HCT116 (cell line): ENCODE data around the gene TRIM75. TPM values are rescaled to one million over a fixed set of nuclear protein-coding genes. Genes with fewer than 3 reads are reported as not detected.

ENCODE experiments used
- ATAC-seq: fragments of 200-7000 bp; cut with Tn5 transposase; 2 replicates; pipeline ENCODE4 v1.9.1; 2020; ENCODE audit warnings: mild to moderate bottlenecking, moderate library complexity
- BruUV-seq: library from RNA; stranded (reverse); fragments of 400-500 nt; replicated peaks from 2 replicates; lab custom pipeline; 2021; lab: Mats Ljungman, UMichigan
- CTCF ChIA-PET: fragments of 300-600 bp; sonication (Branson Sonifier 250); formaldehyde crosslinking; loops from one replicate; lab custom pipeline; 2021; ENCODE audit warnings: antibody characterized with exemption; lab: Charles Lee
- POLR2A ChIA-PET: fragments of 300-600, 350-600 bp; sonication (Branson Sonifier 250); formaldehyde crosslinking; loops from one replicate; lab custom pipeline; 2021; ENCODE audit warnings: antibody characterized with exemption; lab: Charles Lee
- RAD21 ChIA-PET, 2 experiments: fragments of 300-600 bp; sonication (Branson Sonifier 250); formaldehyde crosslinking; loops; one replicate each; lab custom pipeline; 2023; ENCODE audit warnings: low total read pairs in 2 of 2; ENCODE audit not compliant: uncharacterized antibody in 2 of 2, unreplicated experiment in 2 of 2, low non-redundant PET in 1 of 2; lab: Charles Lee
- DNase-seq: peaks from one replicate; pipeline ENCODE4 v3.0.0-alpha.2; 2010; ENCODE audit warnings: low read depth, low spot score
- H2AFZ ChIP-seq: fragments of 200-600 bp; shearing (Covaris generic), sonication (generic); 2 replicates; pipeline ENCODE4 v1.6.1; 2017; ENCODE audit warnings: low read depth, mixed run types, mixed read lengths, antibody characterized with exemption, low read length; ENCODE audit not compliant: poor library complexity, severe bottlenecking
- H3K27ac ChIP-seq: 2 replicates; pipeline ENCODE4 v1.5.1; 2012; ENCODE audit warnings: low read depth, low read length
- H3K27me3 ChIP-seq: fragments of 200-600 bp; sonication (generic); 2 replicates; pipeline ENCODE4 v1.6.1; 2016; ENCODE audit warnings: mixed run types, low read length, mixed read lengths; ENCODE audit not compliant: insufficient read depth
- H3K36me3 ChIP-seq, 2 experiments: fragments of 200-500 bp in 1 of 2; fragments of 200-600 bp in 1 of 2; sonication (Bioruptor generic) in 1 of 2; sonication (generic) in 1 of 2; 2 replicates each; pipeline versions ENCODE4 v1.5.1 to v1.6.1; 2014 to 2016; ENCODE audit warnings: low read length in 2 of 2, inconsistent platforms in 1 of 2, mixed read lengths in 1 of 2, mixed run types in 1 of 2; ENCODE audit not compliant: insufficient read depth in 2 of 2, control insufficient read depth in 1 of 2
- H3K4me1 ChIP-seq, 2 experiments: fragments of 200-600 bp in 1 of 2; sonication (generic) in 1 of 2; 2 replicates each; pipeline versions ENCODE4 v1.5.1 to v1.6.1; 2012 to 2017; ENCODE audit warnings: low read length in 2 of 2, inconsistent platforms in 1 of 2, mild to moderate bottlenecking in 1 of 2, mixed read lengths in 1 of 2, mixed run types in 1 of 2, moderate library complexity in 1 of 2; ENCODE audit not compliant: insufficient read depth in 2 of 2, control insufficient read depth in 1 of 2
- H3K4me2 ChIP-seq: fragments of 200-600 bp; sonication (generic); 2 replicates; pipeline ENCODE4 v1.6.1; 2017; ENCODE audit warnings: mixed run types, low read length, mixed read lengths
- H3K4me3 ChIP-seq, 2 experiments: fragments of 200-600 bp in 1 of 2; sonication (generic) in 1 of 2; replicated peaks in 1 of 2; 2 replicates each; pipeline ENCODE4 v1.5.1; 2011 to 2016; ENCODE audit warnings: low read length in 2 of 2, control low read depth in 1 of 2, low read depth in 1 of 2, mild to moderate bottlenecking in 1 of 2, mixed read lengths in 1 of 2, mixed run types in 1 of 2
- H3K79me2 ChIP-seq: fragments of 200-600 bp; sonication (generic); 2 replicates; pipeline ENCODE4 v1.6.1; 2017; ENCODE audit warnings: mild to moderate bottlenecking, mixed run types, low read length, moderate library complexity, mixed read lengths; ENCODE audit not compliant: insufficient read depth
- H3K9ac ChIP-seq: fragments of 200-600 bp; sonication (generic); 2 replicates; pipeline ENCODE4 v1.6.1; 2016; ENCODE audit warnings: low read length, mixed read lengths
- H3K9me2 ChIP-seq: fragments of 200-600 bp; sonication (generic), shearing (Covaris generic); 2 replicates; pipeline ENCODE4 v1.6.1; 2017; ENCODE audit warnings: mixed run types, mild to moderate bottlenecking, moderate library complexity; ENCODE audit not compliant: insufficient read depth
- H3K9me3 ChIP-seq, 2 experiments: fragments of 200-500 bp in 1 of 2; fragments of 200-600 bp in 1 of 2; sonication (Bioruptor generic) in 1 of 2; sonication (generic) in 1 of 2; 2 replicates each; pipeline ENCODE4 v1.6.1; 2014 to 2017; ENCODE audit warnings: low read length in 2 of 2, mixed read lengths in 2 of 2, inconsistent platforms in 1 of 2, low read depth in 1 of 2, mild to moderate bottlenecking in 1 of 2, mixed run types in 1 of 2, moderate library complexity in 1 of 2; ENCODE audit not compliant: control insufficient read depth in 1 of 2, insufficient read depth in 1 of 2
- H4K20me1 ChIP-seq: fragments of 200-600 bp; sonication (generic), shearing (Covaris generic); 2 replicates; pipeline ENCODE4 v1.6.1; 2017; ENCODE audit warnings: mixed run types, mild to moderate bottlenecking, moderate library complexity; ENCODE audit not compliant: insufficient read depth
- CBX3 ChIP-seq: IDR thresholded peaks from 2 replicates; pipeline ENCODE4 v1.6.1; 2012; ENCODE audit warnings: low read depth
- CTCF ChIP-seq, 3 experiments: fragments of 200-600 bp in 1 of 3; sonication (generic) in 1 of 3; IDR thresholded peaks in 2 of 3; conservative IDR thresholded peaks in 1 of 3; 2 replicates each; pipeline ENCODE4 v1.5.1; 2012 to 2017; ENCODE audit warnings: low read depth in 2 of 3, low read length in 2 of 3, antibody characterized with exemption in 1 of 3, borderline replicate concordance in 1 of 3, control low read depth in 1 of 3, mild to moderate bottlenecking in 1 of 3, mixed read lengths in 1 of 3, mixed run types in 1 of 3, moderate library complexity in 1 of 3; ENCODE audit not compliant: insufficient read depth in 1 of 3
- EZH2 ChIP-seq: fragments of 200-600 bp; sonication (generic); IDR thresholded peaks from 2 replicates; pipeline ENCODE4 v1.6.1; 2017; ENCODE audit warnings: antibody characterized with exemption, mixed run types
- EZH2phosphoT487 ChIP-seq: fragments of 200-600 bp; IDR thresholded peaks from 2 replicates; pipeline ENCODE4 v1.6.1; 2018; ENCODE audit warnings: antibody characterized with exemption, borderline replicate concordance
- FOSL1 ChIP-seq: IDR thresholded peaks from 2 replicates; pipeline ENCODE4 v1.6.1; 2012; ENCODE audit warnings: low read depth
- JUND ChIP-seq: IDR thresholded peaks from 2 replicates; pipeline ENCODE4 v1.6.1; 2012
- MAX ChIP-seq: IDR thresholded peaks from 2 replicates; pipeline ENCODE4 v1.6.1; 2012
- POLR2A ChIP-seq: IDR thresholded peaks from 2 replicates; pipeline ENCODE4 v1.7.0; 2011; ENCODE audit warnings: borderline replicate concordance; ENCODE audit not compliant: insufficient read depth, insufficient read length; ENCODE audit errors: extremely low read depth
- RAD21 ChIP-seq: IDR thresholded peaks from 2 replicates; pipeline ENCODE4 v1.6.1; 2012; ENCODE audit warnings: low read depth, mild to moderate bottlenecking
- SIN3A ChIP-seq: IDR thresholded peaks from 2 replicates; pipeline ENCODE4 v1.6.1; 2012; ENCODE audit warnings: low read depth
- SP1 ChIP-seq: IDR thresholded peaks from 2 replicates; pipeline ENCODE4 v1.6.1; 2012; ENCODE audit warnings: low read depth
- TCF7L2 ChIP-seq: IDR thresholded peaks from 2 replicates; pipeline ENCODE4 v1.7.0; 2011; ENCODE audit warnings: borderline replicate concordance, inconsistent platforms; ENCODE audit not compliant: insufficient read depth, insufficient read length; ENCODE audit errors: extremely low read depth
- ZBTB33 ChIP-seq: IDR thresholded peaks from 2 replicates; pipeline ENCODE4 v1.6.1; 2011; ENCODE audit warnings: mild to moderate bottlenecking, low read length, moderate library complexity; ENCODE audit not compliant: insufficient replicate concordance; ENCODE audit errors: extremely low read depth
- ZNF274 ChIP-seq: fragments of 200-500 bp; sonication (Bioruptor generic); IDR thresholded peaks from 2 replicates; pipeline ENCODE4 v1.6.1; 2014; ENCODE audit warnings: mild to moderate bottlenecking, low read depth, low read length, inconsistent platforms
- intact Hi-C: fragments of 100-400 bp; cut with micrococcal nuclease; formaldehyde crosslinking; loops from 2 replicates; pipeline ENCODE4 v1.10.0; 2022
- total RNA-seq: library from RNA; stranded (reverse); gene quantifications from one replicate; pipeline ENCODE4 v1.2.1, GENCODE V29; 2021; ENCODE audit not compliant: unreplicated experiment

TRIM75 gene
- total RNA-seq, 1 experiment from 2014 or later, result not detected

- ChIA-PET RAD21 (no interaction called here), CTCF (no interaction called here), POLR2A (no interaction called here)
- no peak for TF ChIP-seq EZH2phosphoT487
- no peak for TF ChIP-seq SIN3A
- no peak for TF ChIP-seq CTCF (IDR thresholded peaks at IDR 0.05 in 2 of 3, conservative IDR thresholded peaks at IDR 0.05 in 1 of 3; ENCODE audit: borderline replicate concordance in 1 of 3, insufficient read depth in 1 of 3, low read depth in 2 of 3, low read length in 2 of 3)
- TF ChIP-seq SP1, result no peak
- TF ChIP-seq MAX, result no peak
- no peak for TF ChIP-seq FOSL1
- no peak for TF ChIP-seq EZH2
- no peak for TF ChIP-seq ZBTB33
- TF ChIP-seq RAD21, result no peak
- TF ChIP-seq POLR2A, result no peak
- TF ChIP-seq JUND, result no peak
- TF ChIP-seq ZNF274, result no peak
- no peak for TF ChIP-seq TCF7L2
- TF ChIP-seq CBX3, result no peak
- H3K4me1 ChIP-seq, result no peaks in the 10 kb centered on the region
- DNase-seq (no peak), ATAC-seq (no peak)
- BruUV-seq, result no TSS peak
- H2AFZ ChIP-seq, result no peak overlapping the region
- no peak overlapping the region for H3K9ac ChIP-seq
- no peaks in the 10 kb centered on the region for H3K79me2 ChIP-seq
- intact Hi-C loops, result no loop called here
- H3K27me3 ChIP-seq, result no peaks in the 10 kb centered on the region
- H3K27ac ChIP-seq, result no peak overlapping the region
- no peak overlapping the region for H3K4me3 ChIP-seq
- no peaks in the 10 kb centered on the region for H4K20me1 ChIP-seq
- no peaks in the 10 kb centered on the region for H3K36me3 ChIP-seq
- no peaks in the 10 kb centered on the region for H3K9me3 ChIP-seq
- H3K4me2 ChIP-seq, result no peak overlapping the region
- no peaks in the 10 kb centered on the region for H3K9me2 ChIP-seq
Measured at GRCh38 chr4:165005352-165005925, 48.2 kb upstream of the TRIM75 start.
